Activated CD4-positive, alpha-beta memory T cell treated with anti-CD3 and anti-CD28 coated beads for 36 hours (primary cell): ENCODE measurements around the gene SH2D4B. TPM values are rescaled to one million over a fixed set of nuclear protein-coding genes. Genes with fewer than 3 reads are reported as not detected.

Experiments used
- CTCF ChIA-PET: fragments of 350-600 bp; sonication (Branson Sonifier 250); formaldehyde crosslinking; loops from one replicate; lab custom pipeline; 2021; ENCODE audit warnings: antibody characterized with exemption, inconsistent platforms; lab: Charles Lee
- POLR2A ChIA-PET: fragments of 350-600 bp; sonication (Branson Sonifier 250); formaldehyde crosslinking; loops from one replicate; lab custom pipeline; 2021; ENCODE audit warnings: antibody characterized with exemption; lab: Charles Lee
- DNase-seq: peaks from one replicate; pipeline ENCODE4 v3.0.0-alpha.2; 2020
- H3K27ac Mint-ChIP-seq: one replicate; pipeline ENCODE4 v1.8.0; 2021; ENCODE audit warnings: mixed read lengths
- H3K27me3 Mint-ChIP-seq: one replicate; pipeline ENCODE4 v1.8.0; 2021; ENCODE audit warnings: mixed read lengths
- H3K36me3 Mint-ChIP-seq: one replicate; pipeline ENCODE4 v1.8.0; 2021; ENCODE audit warnings: mixed read lengths
- H3K4me1 Mint-ChIP-seq: one replicate; pipeline ENCODE4 v1.8.0; 2021; ENCODE audit warnings: low read depth, mixed read lengths
- H3K4me3 Mint-ChIP-seq: one replicate; pipeline ENCODE4 v1.8.0; 2021; ENCODE audit warnings: mild to moderate bottlenecking, mixed read lengths
- H3K9me3 Mint-ChIP-seq: one replicate; pipeline ENCODE4 v1.8.0; 2021; ENCODE audit warnings: mixed read lengths
- intact Hi-C: fragments of 100-400 bp; cut with micrococcal nuclease; formaldehyde crosslinking; loops from one replicate; pipeline ENCODE4 v1.15.1; 2023
- total RNA-seq, 2 experiments: library from RNA; stranded (reverse); gene quantifications; one replicate each; pipeline ENCODE4 v1.2.3, GENCODE V29; 2021

SH2D4B gene
- total RNA-seq, 2 experiments from 2014 or later, result 0.12 TPM; not detected in 1

- ChIA-PET CTCF (interaction anchor here (0.8 to 21.6 kb wide), 8 partner anchors 7 to 123 kb away, joined by 3 to 1168 read pairs (median 7); partner anchors contain the start of gene TSPAN14), POLR2A (interaction anchor here (0.7 to 4.8 kb wide), 8 partner anchors 12 to 54 kb away, joined by 3 to 36 read pairs (median 5); no protein-coding TSS in a partner anchor)
- peak overlapping the region; percentile 93 for H3K27ac Mint-ChIP-seq
- H3K9me3 Mint-ChIP-seq, result peaks cover 5% of the 10 kb centered on the region
- peaks cover 30% of the 10 kb centered on the region for H3K36me3 Mint-ChIP-seq
- H3K4me1 Mint-ChIP-seq, result peaks cover 97% of the 10 kb centered on the region
- intact Hi-C loops, result loop anchor here (1.0 kb wide), 2 partner anchors 13 to 27 kb away; no protein-coding TSS in a partner anchor
- no peaks in the 10 kb centered on the region for H3K27me3 Mint-ChIP-seq
- DNase-seq, result no peak
- peak overlapping the region; percentile 40 for H3K4me3 Mint-ChIP-seq
Measured at GRCh38 chr10:80498078-80498832, 39.4 kb upstream of the SH2D4B start.

GRCh38 chr10:80498833-80499741 is 38.6 kb upstream of the SH2D4B start:
- Mint-ChIP-seq H3K27me3 (no peaks in the 10 kb centered on the region), H3K4me3 (peak overlapping the region; percentile 40), H3K27ac (peak overlapping the region; percentile 93), H3K9me3 (peaks cover 5% of the 10 kb centered on the region), H3K4me1 (peaks cover 97% of the 10 kb centered on the region), H3K36me3 (peaks cover 26% of the 10 kb centered on the region)
- intact Hi-C loops, result loop anchor here (1.0 kb wide), 2 partner anchors 14 to 28 kb away; no protein-coding TSS in a partner anchor
- DNase-seq, result peak; percentile 88
- CTCF ChIA-PET, result interaction anchor here (0.8 to 21.6 kb wide), 7 partner anchors 10 to 124 kb away, joined by 3 to 1168 read pairs (median 4); partner anchors contain the start of gene TSPAN14
- POLR2A ChIA-PET, result interaction anchor here (0.6 to 4.8 kb wide), 11 partner anchors 13 to 54 kb away, joined by 3 to 36 read pairs (median 4); no protein-coding TSS in a partner anchor

- CTCF ChIA-PET, result interaction anchor here (0.6 to 21.6 kb wide), 6 partner anchors 14 to 87 kb away, joined by 3 to 1168 read pairs (median 4); partner anchors contain the start of gene TSPAN14
- POLR2A ChIA-PET, result interaction anchor here (0.6 to 4.8 kb wide), 8 partner anchors 15 to 57 kb away, joined by 3 to 36 read pairs (median 6); no protein-coding TSS in a partner anchor
- Mint-ChIP-seq H3K27ac (peak overlapping the region; percentile 93), H3K9me3 (peaks cover 5% of the 10 kb centered on the region), H3K4me3 (peak overlapping the region; percentile 16), H3K36me3 (peaks cover 16% of the 10 kb centered on the region), H3K4me1 (peaks cover 97% of the 10 kb centered on the region), H3K27me3 (no peaks in the 10 kb centered on the region)
- DNase-seq, result peak; percentile 64
- intact Hi-C loops, result loop anchor here (1.0 kb wide), 2 partner anchors 41 to 47 kb away; no protein-coding TSS in a partner anchor
Measured at GRCh38 chr10:80500572-80501380, 36.9 kb upstream of the SH2D4B start.

- intact Hi-C loops, result loop anchor here (1.0 kb wide), 1 partner anchor 48 kb away; no protein-coding TSS in a partner anchor
- ChIA-PET CTCF (interaction anchor here (1.0 to 21.6 kb wide), 3 partner anchors 30 to 44 kb away, joined by 3 to 1168 read pairs (median 5); partner anchors contain the start of gene TSPAN14), POLR2A (interaction anchor here (0.5 to 4.8 kb wide), 4 partner anchors 10 to 45 kb away, joined by 3 to 36 read pairs (median 4); no protein-coding TSS in a partner anchor)
- no peak for DNase-seq
- Mint-ChIP-seq H3K9me3 (peaks cover 5% of the 10 kb centered on the region), H3K36me3 (peaks cover 11% of the 10 kb centered on the region), H3K27me3 (no peaks in the 10 kb centered on the region), H3K27ac (peak overlapping the region; percentile 93), H3K4me3 (no peak overlapping the region), H3K4me1 (peaks cover 91% of the 10 kb centered on the region)
Measured at GRCh38 chr10:80501381-80501912, 36.3 kb upstream of the SH2D4B start.

- Mint-ChIP-seq H3K27ac (peak overlapping the region; percentile 93), H3K27me3 (no peaks in the 10 kb centered on the region), H3K36me3 (peaks cover 7% of the 10 kb centered on the region), H3K9me3 (no peaks in the 10 kb centered on the region), H3K4me1 (peaks cover 86% of the 10 kb centered on the region), H3K4me3 (no peak overlapping the region)
- intact Hi-C loops, result loop anchor here (1.0 kb wide), 1 partner anchor 49 kb away; no protein-coding TSS in a partner anchor
- ChIA-PET POLR2A (interaction anchor here (0.5 to 4.8 kb wide), 4 partner anchors 9 to 46 kb away, joined by 3 to 36 read pairs (median 4); no protein-coding TSS in a partner anchor), CTCF (interaction anchor here (1.0 to 21.6 kb wide), 6 partner anchors 9 to 44 kb away, joined by 3 to 1168 read pairs (median 4); partner anchors contain the start of gene TSPAN14)
- no peak for DNase-seq
Measured at GRCh38 chr10:80501913-80502521, 35.7 kb upstream of the SH2D4B start.

GRCh38 chr10:80502621-80503583 is 34.8 kb upstream of the SH2D4B start:
- no peak overlapping the region for H3K4me3 Mint-ChIP-seq
- DNase-seq, result no peak
- H3K9me3 Mint-ChIP-seq, result no peaks in the 10 kb centered on the region
- POLR2A ChIA-PET, result interaction anchor here (1.1 to 1.2 kb wide), 3 partner anchors 10 to 34 kb away, joined by 3 to 5 read pairs (median 4); no protein-coding TSS in a partner anchor
- no peaks in the 10 kb centered on the region for H3K27me3 Mint-ChIP-seq
- intact Hi-C loops, result no loop called here
- CTCF ChIA-PET, result interaction anchor here (0.8 to 21.6 kb wide), 5 partner anchors 8 to 45 kb away, joined by 3 to 1168 read pairs (median 4); partner anchors contain the start of gene TSPAN14
- H3K36me3 Mint-ChIP-seq, result peaks cover 11% of the 10 kb centered on the region
- peaks cover 77% of the 10 kb centered on the region for H3K4me1 Mint-ChIP-seq
- peak overlapping the region; percentile 93 for H3K27ac Mint-ChIP-seq

- Mint-ChIP-seq H3K27ac (peak overlapping the region; percentile 93), H3K9me3 (no peaks in the 10 kb centered on the region), H3K27me3 (no peaks in the 10 kb centered on the region), H3K36me3 (peaks cover 14% of the 10 kb centered on the region), H3K4me1 (peaks cover 69% of the 10 kb centered on the region), H3K4me3 (no peak overlapping the region)
- CTCF ChIA-PET, result interaction anchor here (0.8 to 21.6 kb wide), 5 partner anchors 10 to 126 kb away, joined by 3 to 1168 read pairs (median 14); partner anchors contain the start of gene TSPAN14
- DNase-seq, result no peak
- POLR2A ChIA-PET, result interaction anchor here (0.7 to 1.2 kb wide), 4 partner anchors 10 to 47 kb away, joined by 3 to 5 read pairs (median 4); no protein-coding TSS in a partner anchor
- intact Hi-C loops, result no loop called here
Measured at GRCh38 chr10:80503584-80504157, 34.0 kb upstream of the SH2D4B start.

GRCh38 chr10:80504158-80504811 is 33.4 kb upstream of the SH2D4B start:
- CTCF ChIA-PET, result interaction anchor here (0.8 to 21.6 kb wide), 16 partner anchors 8 to 127 kb away, joined by 3 to 1168 read pairs (median 8); partner anchors contain the start of gene TSPAN14
- no peaks in the 10 kb centered on the region for H3K9me3 Mint-ChIP-seq
- H3K36me3 Mint-ChIP-seq, result peaks cover 15% of the 10 kb centered on the region
- POLR2A ChIA-PET, result interaction anchor here (0.7 to 1.8 kb wide), 9 partner anchors 9 to 60 kb away, joined by 3 to 9 read pairs (median 4); no protein-coding TSS in a partner anchor
- peaks cover 63% of the 10 kb centered on the region for H3K4me1 Mint-ChIP-seq
- no peak for DNase-seq
- peak overlapping the region; percentile 93 for H3K27ac Mint-ChIP-seq
- no peak overlapping the region for H3K4me3 Mint-ChIP-seq
- intact Hi-C loops, result no loop called here
- H3K27me3 Mint-ChIP-seq, result no peaks in the 10 kb centered on the region
